ENCODE measurements around the gene CIITA.

The CIITA gene

GRCh38 chr16:10935226-10935915 is 58.4 kb downstream of the CIITA start:
- DNase-seq (ENCODE audit: low spot score): no peak

GRCh38 chr16:10936272-10936984 is 59.4 kb downstream of the CIITA start:
- TF ChIP-seq CTCF (IDR thresholded peaks at IDR 0.05; ENCODE audit: extremely low read depth, missing control alignments): no peak
- no peak for DNase-seq (ENCODE audit: low spot score)

More at GRCh38 chr16:10935226-10935915, 58.4 kb downstream of the CIITA start:
- no peak for TF ChIP-seq CTCF (IDR thresholded peaks at IDR 0.05; ENCODE audit: extremely low read depth, missing control alignments)

- no peak for DNase-seq (ENCODE audit: low spot score)
- no peak for TF ChIP-seq CTCF (IDR thresholded peaks at IDR 0.05; ENCODE audit: extremely low read depth, missing control alignments)
These were observed 60.3 kb downstream of the CIITA start for GRCh38 chr16:10937068-10937859.

DNA sequence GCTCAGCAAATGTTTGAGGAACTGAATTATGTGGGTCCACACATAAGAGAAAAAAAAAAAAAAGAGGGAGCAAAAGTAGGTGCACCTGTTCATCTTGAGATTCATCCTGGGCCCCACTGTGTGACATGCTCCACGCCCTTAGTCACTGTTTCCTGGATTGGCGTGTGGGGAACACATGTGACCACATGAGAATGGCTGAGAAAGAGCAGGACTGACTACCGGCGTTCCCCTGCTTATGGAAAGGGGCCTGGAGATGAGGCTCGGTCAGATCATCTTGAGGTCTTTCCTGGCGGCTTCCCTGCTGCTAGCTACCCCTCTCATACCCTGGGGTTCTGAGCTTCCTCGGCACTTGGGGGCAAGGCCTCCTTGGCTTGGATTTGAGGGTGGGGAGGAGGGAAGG is 61.3 kb downstream of the CIITA start:
- no peak for DNase-seq (ENCODE audit: low spot score)
- TF ChIP-seq CTCF (IDR thresholded peaks at IDR 0.05; ENCODE audit: extremely low read depth, missing control alignments): no peak

DNA sequence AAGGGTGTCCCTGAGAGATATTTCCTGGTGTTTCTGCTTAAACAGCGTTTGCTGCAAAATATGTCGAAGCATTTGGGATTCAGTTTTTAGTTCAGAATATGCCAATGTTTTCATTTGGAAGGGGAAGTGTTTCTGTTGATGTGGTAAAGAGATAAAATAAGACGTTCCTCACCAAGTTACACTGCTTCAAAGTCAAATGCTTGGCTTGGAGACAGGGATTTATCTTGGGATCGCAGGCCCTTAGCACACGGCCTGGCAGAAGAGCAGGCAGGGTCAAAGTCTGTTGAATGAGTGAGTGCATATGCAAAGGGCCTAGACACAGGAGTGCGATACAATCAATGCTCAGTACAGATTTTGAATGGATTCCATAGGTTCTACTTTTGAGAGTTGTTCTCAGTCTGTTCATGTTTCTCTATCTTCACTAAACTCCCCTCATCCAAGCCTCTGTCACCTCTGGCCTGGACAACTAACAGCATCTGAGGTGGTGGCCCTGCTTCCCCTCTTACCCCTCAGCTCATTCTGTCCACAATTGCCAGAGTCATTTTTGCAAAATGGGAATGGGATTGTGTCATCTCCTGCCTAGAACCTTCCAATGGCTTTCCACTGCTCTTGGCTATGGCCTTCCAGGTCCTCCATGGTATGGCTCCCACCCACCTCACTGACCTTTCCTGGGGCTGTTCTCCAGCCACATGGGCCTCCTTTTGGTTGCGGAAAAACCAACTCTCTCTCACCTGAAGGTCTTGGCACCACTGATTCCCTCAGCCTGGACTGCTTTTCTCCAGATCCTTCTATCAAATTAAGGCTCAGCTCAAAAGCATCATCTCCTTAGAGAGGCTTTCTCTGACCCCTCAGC is 62.0 kb downstream of the CIITA start:
- TF ChIP-seq CTCF (IDR thresholded peaks at IDR 0.05; ENCODE audit: extremely low read depth, missing control alignments): no peak
- no peak for DNase-seq (ENCODE audit: low spot score)

GRCh38 chr16:10939649-10940234 is 62.7 kb downstream of the CIITA start:
- DNase-seq (ENCODE audit: low spot score): no peak
- no peak for TF ChIP-seq CTCF (IDR thresholded peaks at IDR 0.05; ENCODE audit: extremely low read depth, missing control alignments)
